SU-DHL-6 (cell line): ENCODE results near the gene CPAMD8.

Experiments used
- H2AFZ ChIP-seq: fragments of 200-600 bp; sonication (generic); 2 replicates; pipeline ENCODE4 v1.6.1; 2014; ENCODE audit warnings: low read depth, mild to moderate bottlenecking, moderate library complexity, mixed read lengths, antibody characterized with exemption, low read length; ENCODE audit not compliant: severe bottlenecking
- H3F3A ChIP-seq: fragments of 200-600 bp; shearing (Covaris generic); 2 replicates; pipeline ENCODE4 v1.6.0; 2016; ENCODE audit warnings: antibody characterized with exemption, mild to moderate bottlenecking; ENCODE audit not compliant: insufficient read depth
- H3K27ac ChIP-seq: fragments of 200-600 bp; sonication (generic); 2 replicates; pipeline ENCODE4 v1.5.1; 2016; ENCODE audit warnings: low read depth, mild to moderate bottlenecking, low read length, moderate library complexity, mixed read lengths
- H3K27me3 ChIP-seq: fragments of 200-600 bp; sonication (generic), shearing (Covaris generic); 2 replicates; pipeline ENCODE4 v1.6.0; 2014; ENCODE audit warnings: mild to moderate bottlenecking, low read length
- H3K36me3 ChIP-seq: fragments of 200-600 bp; sonication (generic); 2 replicates; pipeline ENCODE4 v1.6.1; 2014; ENCODE audit warnings: mild to moderate bottlenecking, low read length, mixed read lengths
- H3K4me2 ChIP-seq: fragments of 300-600, 200-600 bp; shearing (Covaris generic), sonication (generic); 2 replicates; pipeline ENCODE4 v1.6.0; 2014; ENCODE audit warnings: low read length, low read depth, mild to moderate bottlenecking; ENCODE audit not compliant: poor library complexity, severe bottlenecking
- H3K4me3 ChIP-seq: fragments of 200-600 bp; sonication (generic); 2 replicates; pipeline ENCODE4 v1.5.1; 2014; ENCODE audit warnings: antibody characterized with exemption, low read length, mild to moderate bottlenecking, mixed read lengths; ENCODE audit not compliant: insufficient read depth, poor library complexity, severe bottlenecking
- H3K79me2 ChIP-seq: fragments of 200-600 bp; sonication (generic); 2 replicates; pipeline ENCODE4 v1.6.1; 2014; ENCODE audit warnings: mild to moderate bottlenecking, low read length, moderate library complexity; ENCODE audit not compliant: insufficient read depth
- H3K9ac ChIP-seq: fragments of 200-600 bp; sonication (generic); 2 replicates; pipeline ENCODE4 v1.7.0; 2014; ENCODE audit warnings: mild to moderate bottlenecking, low read length
- H3K9me2 ChIP-seq: fragments of 200-600 bp; sonication (generic); replicated peaks from 2 replicates; pipeline ENCODE4 v1.6.1; 2014; ENCODE audit warnings: low read length; ENCODE audit not compliant: insufficient read depth
- H3K9me3 ChIP-seq: fragments of 200-600 bp; sonication (generic); 2 replicates; pipeline ENCODE4 v1.6.1; 2014; ENCODE audit warnings: low read length, mixed read lengths; ENCODE audit not compliant: insufficient read depth
- H4K20me1 ChIP-seq: fragments of 200-600 bp; sonication (generic); 2 replicates; pipeline ENCODE4 v1.6.1; 2014; ENCODE audit warnings: low read depth, mild to moderate bottlenecking, antibody characterized with exemption, low read length, moderate library complexity, mixed read lengths
- EZH2phosphoT487 ChIP-seq: fragments of 200-600 bp; sonication (generic), shearing (Covaris generic); conservative IDR thresholded peaks from 2 replicates; pipeline ENCODE4 v1.6.1; 2018; ENCODE audit warnings: mild to moderate bottlenecking, antibody characterized with exemption, low read length, moderate library complexity, mixed read lengths
- TF ChIP-seq, protein P1 (sequence below): fragments of 200-600 bp; sonication (generic); IDR thresholded peaks from one replicate; pipeline ENCODE4 v1.5.1; 2017; ENCODE audit warnings: antibody characterized with exemption, mild to moderate bottlenecking, low read length, moderate library complexity; ENCODE audit not compliant: insufficient read depth, poor library complexity, severe bottlenecking

CPAMD8 gene

DNA sequence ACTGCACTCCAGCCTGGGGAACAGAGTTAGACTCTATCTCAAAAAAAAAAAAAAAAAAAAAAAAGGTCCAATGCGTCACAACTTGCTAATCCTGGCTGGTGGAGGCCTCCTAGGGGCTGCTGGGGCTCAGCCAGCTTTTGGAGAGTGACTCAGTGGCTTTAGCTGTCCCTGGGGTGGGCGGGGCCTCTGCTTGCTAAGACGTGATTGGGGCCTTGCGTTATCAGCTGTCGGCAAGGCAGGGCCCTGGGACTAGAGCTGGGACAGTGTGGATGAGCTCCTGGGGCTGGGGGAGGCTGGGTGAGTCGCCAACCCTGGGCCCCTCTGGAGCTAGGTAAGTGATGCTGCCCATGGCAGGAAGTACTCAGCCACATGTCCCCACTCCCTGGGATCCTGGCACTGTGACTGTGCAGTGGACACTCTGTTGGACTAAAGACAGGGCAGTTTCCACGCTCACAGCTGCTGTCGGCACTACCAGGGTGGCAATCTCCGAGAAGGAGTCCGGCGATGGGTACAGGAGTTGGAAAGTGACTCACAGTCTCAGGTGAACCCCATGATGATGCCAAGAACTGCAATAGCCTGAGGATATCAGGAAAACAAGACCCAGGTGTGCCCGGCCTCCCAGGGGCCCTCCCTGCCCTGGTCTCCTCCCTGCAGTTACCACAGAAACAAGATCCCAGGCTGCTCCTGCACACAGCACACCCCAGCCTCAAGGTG, 105.6 kb downstream of the CPAMD8 start:
- Histone ChIP-seq H4K20me1 (no peaks in the 10 kb centered on the region), H3K9me2 (no peaks in the 10 kb centered on the region), H3K79me2 (no peaks in the 10 kb centered on the region), H3K9me3 (no peaks in the 10 kb centered on the region), H3K36me3 (no peaks in the 10 kb centered on the region), H3K27ac (no peak overlapping the region), H3K4me3 (no peak overlapping the region), H3K9ac (no peak overlapping the region), H3F3A (no peaks in the 10 kb centered on the region), H3K27me3 (no peaks in the 10 kb centered on the region), H3K4me2 (no peak overlapping the region), H2AFZ (no peak overlapping the region)
- no peak for TF ChIP-seq EZH2phosphoT487
- TF ChIP-seq, protein P1, sequence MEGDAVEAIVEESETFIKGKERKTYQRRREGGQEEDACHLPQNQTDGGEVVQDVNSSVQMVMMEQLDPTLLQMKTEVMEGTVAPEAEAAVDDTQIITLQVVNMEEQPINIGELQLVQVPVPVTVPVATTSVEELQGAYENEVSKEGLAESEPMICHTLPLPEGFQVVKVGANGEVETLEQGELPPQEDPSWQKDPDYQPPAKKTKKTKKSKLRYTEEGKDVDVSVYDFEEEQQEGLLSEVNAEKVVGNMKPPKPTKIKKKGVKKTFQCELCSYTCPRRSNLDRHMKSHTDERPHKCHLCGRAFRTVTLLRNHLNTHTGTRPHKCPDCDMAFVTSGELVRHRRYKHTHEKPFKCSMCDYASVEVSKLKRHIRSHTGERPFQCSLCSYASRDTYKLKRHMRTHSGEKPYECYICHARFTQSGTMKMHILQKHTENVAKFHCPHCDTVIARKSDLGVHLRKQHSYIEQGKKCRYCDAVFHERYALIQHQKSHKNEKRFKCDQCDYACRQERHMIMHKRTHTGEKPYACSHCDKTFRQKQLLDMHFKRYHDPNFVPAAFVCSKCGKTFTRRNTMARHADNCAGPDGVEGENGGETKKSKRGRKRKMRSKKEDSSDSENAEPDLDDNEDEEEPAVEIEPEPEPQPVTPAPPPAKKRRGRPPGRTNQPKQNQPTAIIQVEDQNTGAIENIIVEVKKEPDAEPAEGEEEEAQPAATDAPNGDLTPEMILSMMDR = no peak

DNA sequence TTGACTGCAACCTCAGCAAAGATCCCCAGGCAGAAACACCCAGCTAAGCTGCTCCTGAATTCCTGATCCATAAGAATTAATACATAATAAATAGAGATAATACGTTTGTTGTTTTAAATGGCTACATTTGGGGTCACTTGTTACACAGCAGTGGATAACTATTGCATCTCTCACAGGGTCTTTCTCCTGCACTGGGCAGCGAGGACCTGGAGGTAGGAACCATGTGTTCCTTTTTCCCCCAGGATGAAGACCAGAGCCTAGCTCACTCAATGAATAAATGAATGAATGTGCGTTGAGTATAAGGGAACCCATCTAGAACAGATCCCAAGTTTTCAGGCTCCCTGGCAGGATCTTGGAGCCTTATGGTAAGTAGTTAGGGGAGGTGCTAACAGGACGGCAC, 107.1 kb downstream of the CPAMD8 start:
- no peaks in the 10 kb centered on the region for H3F3A ChIP-seq
- H3K27me3 ChIP-seq = no peaks in the 10 kb centered on the region
- no peak overlapping the region for H3K4me3 ChIP-seq
- no peak overlapping the region for H3K27ac ChIP-seq
- TF ChIP-seq, protein P1 = no peak
- TF ChIP-seq EZH2phosphoT487 = no peak
- H3K9ac ChIP-seq = no peak overlapping the region
- H3K9me2 ChIP-seq = no peaks in the 10 kb centered on the region
- H3K36me3 ChIP-seq = no peaks in the 10 kb centered on the region
- no peaks in the 10 kb centered on the region for H3K79me2 ChIP-seq
- no peak overlapping the region for H2AFZ ChIP-seq
- no peak overlapping the region for H3K4me2 ChIP-seq
- H4K20me1 ChIP-seq = no peaks in the 10 kb centered on the region
- no peaks in the 10 kb centered on the region for H3K9me3 ChIP-seq

DNA sequence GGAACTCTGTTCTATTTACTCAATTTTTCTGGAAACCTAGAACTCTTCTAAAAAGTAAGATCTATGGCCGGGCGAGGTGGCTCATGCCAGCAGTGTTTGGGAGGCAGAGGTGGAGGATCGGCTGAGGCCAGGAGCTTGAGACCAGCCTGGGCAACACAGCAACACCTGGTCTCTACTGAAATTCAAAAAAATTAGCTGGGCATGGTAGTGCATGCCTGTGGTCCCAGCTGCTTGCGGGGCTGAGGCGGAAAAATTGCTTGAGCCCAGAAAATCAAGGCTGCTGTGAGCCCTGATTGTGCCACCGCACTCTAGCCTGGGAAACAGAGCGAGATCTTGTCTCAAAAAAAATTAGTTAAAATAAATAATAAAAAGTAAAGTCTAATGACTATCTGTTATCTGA, 109.2 kb downstream of the CPAMD8 start:
- Histone ChIP-seq H3K79me2 (no peaks in the 10 kb centered on the region), H3K4me3 (no peak overlapping the region), H2AFZ (no peak overlapping the region), H3K9ac (no peak overlapping the region), H3F3A (no peaks in the 10 kb centered on the region), H3K27ac (no peak overlapping the region), H3K4me2 (no peak overlapping the region), H4K20me1 (no peaks in the 10 kb centered on the region), H3K27me3 (no peaks in the 10 kb centered on the region), H3K36me3 (no peaks in the 10 kb centered on the region), H3K9me3 (peaks cover 15% of the 10 kb centered on the region), H3K9me2 (no peaks in the 10 kb centered on the region)
- TF ChIP-seq, protein P1 = no peak
- no peak for TF ChIP-seq EZH2phosphoT487
